ENCODE results near the gene AIFM3.

DNA sequence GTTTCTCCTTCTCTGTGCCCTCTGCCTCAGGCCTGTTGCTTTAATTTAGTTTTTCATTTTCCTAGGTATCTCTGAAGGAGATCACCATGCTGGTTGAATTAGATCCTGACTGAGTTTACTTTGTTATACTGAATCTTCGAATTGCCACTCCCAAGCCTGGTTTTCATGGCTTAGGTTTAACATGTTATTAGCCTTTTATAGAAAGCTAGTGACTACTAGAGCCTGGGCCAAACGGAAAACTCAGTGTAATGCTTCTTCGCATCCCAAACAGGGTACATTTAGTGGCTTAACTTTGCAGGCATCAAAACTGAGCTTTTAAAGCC, 46.2 kb upstream of the AIFM3 start:
- no peak for TF ChIP-seq CTCF (IDR thresholded peaks at IDR 0.05; ENCODE audit: low read depth, low read length, poor library complexity, severe bottlenecking)
- TF ChIP-seq EZH2phosphoT487 (IDR thresholded peaks at IDR 0.05; ENCODE audit: borderline replicate concordance, low read length) = no peak
